UCSD-AML1 (cell line): ENCODE data around the gene UGT1A8.

Experiments used
- DNase-seq: peaks from one replicate; lab custom pipeline; 2025; ENCODE audit not compliant: unreplicated experiment; lab: John Stamatoyannopoulos, UW

Gene UGT1A8

GRCh38 chr2:233760043-233760442 is 142.6 kb downstream of the UGT1A8 start, which contains the start of gene UGT1A1:
TSS of gene UGT1A1 (plus strand) at chr2:233760270. CDS start at chr2:233760288, 18 bp downstream.
- no peak for DNase-seq

- DNase-seq = no peak
Measured at GRCh38 chr2:233761040-233761769, 143.8 kb downstream of the UGT1A8 start.

GRCh38 chr2:233764264-233764663 is 146.8 kb downstream of the UGT1A8 start:
- DNase-seq = no peak

- DNase-seq = no peak
Measured at GRCh38 chr2:233764761-233765160, 147.3 kb downstream of the UGT1A8 start.

- no peak for DNase-seq
Measured at GRCh38 chr2:233766416-233766815, 149.0 kb downstream of the UGT1A8 start.

- DNase-seq = no peak
Measured at GRCh38 chr2:233768076-233768475, 150.6 kb downstream of the UGT1A8 start.

- no peak for DNase-seq
Measured at GRCh38 chr2:233769260-233769659, 151.8 kb downstream of the UGT1A8 start.

GRCh38 chr2:233772153-233772552 is 154.7 kb downstream of the UGT1A8 start:
- no peak for DNase-seq

- DNase-seq = no peak
Measured at GRCh38 chr2:233772583-233772982, 155.2 kb downstream of the UGT1A8 start.

GRCh38 chr2:233773854-233774253 is 156.4 kb downstream of the UGT1A8 start:
- no peak for DNase-seq

- no peak for DNase-seq
Measured at GRCh38 chr2:233775414-233775813, 158.0 kb downstream of the UGT1A8 start.

- no peak for DNase-seq
Measured at GRCh38 chr2:233778030-233778429, 160.6 kb downstream of the UGT1A8 start, which contains the start of gene MROH2A. TSS of gene MROH2A (plus strand) at chr2:233778330. CDS start at chr2:233779359, 1,029 bp downstream.

- DNase-seq = no peak
Measured at GRCh38 chr2:233779722-233780121, 162.3 kb downstream of the UGT1A8 start.

- no peak for DNase-seq
Measured at GRCh38 chr2:233780771-233781170, 163.3 kb downstream of the UGT1A8 start.

GRCh38 chr2:233789554-233789953 is 172.1 kb downstream of the UGT1A8 start:
- no peak for DNase-seq

GRCh38 chr2:233791151-233791882 is 173.9 kb downstream of the UGT1A8 start:
- no peak for DNase-seq

GRCh38 chr2:233791883-233792329 is 174.5 kb downstream of the UGT1A8 start:
- DNase-seq = no peak

GRCh38 chr2:233792720-233793119 is 175.3 kb downstream of the UGT1A8 start:
- no peak for DNase-seq

GRCh38 chr2:233793465-233794127 is 176.2 kb downstream of the UGT1A8 start:
- no peak for DNase-seq

- DNase-seq = no peak
Measured at GRCh38 chr2:233794128-233794658, 176.8 kb downstream of the UGT1A8 start.

GRCh38 chr2:233795735-233796171 is 178.3 kb downstream of the UGT1A8 start:
- no peak for DNase-seq
